Measurements from ENCODE around the gene CST7. TPM values are rescaled to one million over a fixed set of nuclear protein-coding genes. Genes with fewer than 3 reads are reported as not detected.
"Not testable (repeated sequence)": the region's sequence is repeated elsewhere in the genome, so short reads cannot be mapped to it uniquely, and the experiment has no call there.

Gene CST7
- polyA plus RNA-seq, 4 donors: 0.89 to 4.9 (median 2.8) TPM

DNA sequence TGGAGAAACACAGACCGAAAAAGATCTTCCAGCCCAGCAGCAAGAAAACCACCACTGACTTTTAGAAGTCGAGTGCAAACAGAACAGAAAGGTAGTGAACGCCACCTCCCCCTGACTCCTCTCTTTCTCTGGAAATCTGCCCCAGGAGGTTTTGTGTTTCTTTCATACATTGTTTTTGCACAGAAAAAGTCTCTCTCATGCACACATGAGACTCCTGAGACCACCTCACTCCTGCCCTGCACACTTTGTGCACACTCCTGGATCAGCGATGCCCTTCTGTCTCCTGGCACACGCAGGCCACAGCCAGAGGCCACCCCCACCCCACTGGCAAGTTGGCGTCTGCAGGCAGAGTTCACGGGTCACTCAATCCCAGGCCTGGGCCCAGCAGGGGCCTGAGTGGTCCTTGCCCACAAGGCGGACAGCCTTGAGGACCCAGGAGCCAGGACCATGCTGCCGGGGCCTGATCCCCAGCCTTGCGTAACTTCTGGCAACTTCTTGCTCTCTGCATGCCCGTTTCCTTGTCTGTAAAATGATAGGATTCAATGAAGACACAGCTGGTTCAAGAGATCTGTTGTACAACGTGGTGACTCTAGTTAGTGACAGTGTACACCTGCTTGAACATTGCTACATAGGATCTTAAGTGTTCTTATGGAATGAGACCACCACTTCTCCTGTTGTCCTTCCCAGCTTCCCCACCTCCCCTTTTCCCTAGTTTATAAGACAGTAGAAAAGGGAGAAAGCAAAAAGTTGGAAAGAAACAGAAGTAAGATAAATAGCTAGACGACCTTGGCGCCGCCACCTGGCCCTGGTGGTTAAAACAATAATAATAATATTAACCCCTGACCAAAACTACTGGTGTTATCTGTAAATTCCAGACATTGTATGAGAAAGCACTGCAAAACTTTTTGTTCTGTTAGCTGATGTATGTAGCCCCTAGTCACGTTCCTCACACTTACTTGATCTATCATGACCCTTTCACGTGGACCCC is 30.2 kb upstream of the CST7 start:
- H3K9me3 ChIP-seq (ENCODE audit: control insufficient read depth in 2 of 2, insufficient read depth in 1 of 2, low read depth in 1 of 2, low read length in 1 of 2): no peaks in the 10 kb centered on the region
- DNase-seq (no peak), FAIRE-seq (no peak)
- H3K27me3 ChIP-seq (ENCODE audit: control insufficient read depth in 3 of 3, insufficient read depth in 3 of 3, low read length in 3 of 3): peaks cover 0 to 2% (median 0%) of the 10 kb centered on the region in 3 donors
- H3K27ac ChIP-seq (ENCODE audit: low read depth in 1 of 3, low read length in 2 of 3): no peak overlapping the region
- no peaks in the 10 kb centered on the region for H3K4me1 ChIP-seq (ENCODE audit: control insufficient read depth in 3 of 3, insufficient read depth in 2 of 3, low read depth in 1 of 3, low read length in 2 of 3)
- H3K36me3 ChIP-seq (ENCODE audit: control insufficient read depth in 3 of 3, insufficient read depth in 2 of 3, low read depth in 1 of 3, low read length in 3 of 3): no peaks in the 10 kb centered on the region
- WGBS, 3 donors: 47 to 57% (median 55%) methylated on average over 17 of the region's 17 CpGs
- no peak overlapping the region for H3K4me3 ChIP-seq (ENCODE audit: low read depth in 1 of 3, low read length in 3 of 3)

DNA sequence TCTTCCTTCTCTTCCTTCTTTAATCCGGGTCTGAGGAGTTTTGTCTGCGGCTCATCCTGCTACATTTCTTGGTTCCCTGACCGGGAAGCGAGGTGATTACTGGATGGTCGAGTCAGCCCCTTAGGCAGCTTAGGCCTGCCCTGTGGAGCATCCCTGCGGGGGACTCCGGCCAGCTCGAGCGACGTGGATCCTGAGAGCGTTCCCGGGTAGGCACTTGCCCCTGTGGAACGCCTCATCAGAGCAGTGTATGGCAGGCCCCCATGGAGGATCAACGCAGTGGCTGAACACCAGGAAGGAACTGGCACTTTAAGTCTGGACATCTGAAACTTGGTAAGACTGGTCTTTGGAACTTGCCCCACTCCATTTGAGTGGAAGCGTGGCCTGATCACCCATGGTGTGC is 29.4 kb upstream of the CST7 start:
- not testable (repeated sequence) for H3K4me1 ChIP-seq (ENCODE audit: control insufficient read depth in 3 of 3, insufficient read depth in 2 of 3, low read depth in 1 of 3, low read length in 2 of 3); FAIRE-seq; H3K4me3 ChIP-seq (ENCODE audit: low read depth in 1 of 3, low read length in 3 of 3); H3K9me3 ChIP-seq (ENCODE audit: control insufficient read depth in 2 of 2, insufficient read depth in 1 of 2, low read depth in 1 of 2, low read length in 1 of 2); H3K27ac ChIP-seq (ENCODE audit: low read depth in 1 of 3, low read length in 2 of 3); H3K27me3 ChIP-seq (ENCODE audit: control insufficient read depth in 3 of 3, insufficient read depth in 3 of 3, low read length in 3 of 3); H3K36me3 ChIP-seq (ENCODE audit: control insufficient read depth in 3 of 3, insufficient read depth in 2 of 3, low read depth in 1 of 3, low read length in 3 of 3); DNase-seq
- 92 to 93% (median 93%) methylated on average over 15 of the region's 15 CpGs for WGBS, 3 donors

- not testable (repeated sequence) for H3K4me1 ChIP-seq (ENCODE audit: control insufficient read depth in 3 of 3, insufficient read depth in 2 of 3, low read depth in 1 of 3, low read length in 2 of 3); H3K27me3 ChIP-seq (ENCODE audit: control insufficient read depth in 3 of 3, insufficient read depth in 3 of 3, low read length in 3 of 3); H3K36me3 ChIP-seq (ENCODE audit: control insufficient read depth in 3 of 3, insufficient read depth in 2 of 3, low read depth in 1 of 3, low read length in 3 of 3); H3K9me3 ChIP-seq (ENCODE audit: control insufficient read depth in 2 of 2, insufficient read depth in 1 of 2, low read depth in 1 of 2, low read length in 1 of 2); FAIRE-seq; H3K27ac ChIP-seq (ENCODE audit: low read depth in 1 of 3, low read length in 2 of 3); DNase-seq; H3K4me3 ChIP-seq (ENCODE audit: low read depth in 1 of 3, low read length in 3 of 3)
- 62 to 73% (median 70%) methylated on average over 3 of the region's 3 CpGs for WGBS, 3 donors
These were observed 28.4 kb upstream of the CST7 start for GRCh38 chr20:24920706-24921105.

- H3K36me3 ChIP-seq (ENCODE audit: control insufficient read depth in 3 of 3, insufficient read depth in 2 of 3, low read depth in 1 of 3, low read length in 3 of 3); H3K9me3 ChIP-seq (ENCODE audit: control insufficient read depth in 2 of 2, insufficient read depth in 1 of 2, low read depth in 1 of 2, low read length in 1 of 2); DNase-seq; H3K27me3 ChIP-seq (ENCODE audit: control insufficient read depth in 3 of 3, insufficient read depth in 3 of 3, low read length in 3 of 3); H3K27ac ChIP-seq (ENCODE audit: low read depth in 1 of 3, low read length in 2 of 3); FAIRE-seq; H3K4me3 ChIP-seq (ENCODE audit: low read depth in 1 of 3, low read length in 3 of 3): not testable (repeated sequence)
- H3K4me1 ChIP-seq (ENCODE audit: control insufficient read depth in 3 of 3, insufficient read depth in 2 of 3, low read depth in 1 of 3, low read length in 2 of 3): peaks cover 0 to 12% (median 5%) of the 10 kb centered on the region in 3 donors
- WGBS, 3 donors: 84 to 92% (median 85%) methylated on average over 5 of the region's 5 CpGs
These were observed 19.8 kb upstream of the CST7 start for GRCh38 chr20:24929259-24929658.

DNA sequence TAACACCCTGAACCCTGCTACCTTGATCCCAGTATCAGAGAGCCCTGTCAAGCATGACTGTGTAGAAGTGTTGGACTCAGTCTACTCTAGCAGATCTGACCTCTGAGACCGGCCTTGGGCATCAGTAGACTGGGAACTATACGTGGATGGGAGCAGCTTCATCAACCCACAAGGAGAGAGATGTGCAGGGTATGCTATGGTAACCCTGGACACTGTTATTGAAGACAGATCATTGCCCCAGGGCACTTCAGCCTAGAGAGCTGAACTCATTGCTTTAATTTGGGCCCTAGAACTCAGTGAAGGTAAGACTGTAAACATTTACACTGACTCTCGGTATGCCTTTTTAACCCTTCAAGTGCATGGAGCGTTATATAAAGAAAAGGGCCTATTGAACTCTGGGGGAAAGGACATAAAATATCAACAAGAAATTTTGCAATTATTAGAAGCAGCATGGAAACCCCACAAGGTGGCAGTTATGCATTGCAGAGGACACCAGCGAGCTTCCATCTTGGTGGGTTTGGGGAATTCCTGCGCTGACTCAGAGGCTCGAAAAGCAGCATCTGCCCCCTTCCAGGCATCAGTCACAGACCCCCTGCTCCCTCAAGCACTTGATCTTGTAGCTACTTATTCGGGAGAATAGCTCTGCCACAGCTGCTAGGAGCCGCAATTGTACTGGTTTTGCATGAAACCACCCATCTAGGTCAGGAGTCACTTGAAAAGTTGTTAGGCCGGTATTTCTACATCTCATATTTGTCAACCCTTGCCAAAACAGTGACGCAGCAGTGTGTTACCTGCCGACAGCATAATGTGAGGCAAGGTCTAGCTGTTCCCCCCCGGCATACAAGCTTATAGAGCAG is 19.0 kb upstream of the CST7 start:
- Histone ChIP-seq H3K4me1 (ENCODE audit: control insufficient read depth in 3 of 3, insufficient read depth in 2 of 3, low read depth in 1 of 3, low read length in 2 of 3) (peaks cover 0 to 18% (median 5%) of the 10 kb centered on the region in 3 donors), H3K27ac (ENCODE audit: low read depth in 1 of 3, low read length in 2 of 3) (peak overlapping the region in 2 of 3 donors; percentile 43 to 57)
- not testable (repeated sequence) for H3K36me3 ChIP-seq (ENCODE audit: control insufficient read depth in 3 of 3, insufficient read depth in 2 of 3, low read depth in 1 of 3, low read length in 3 of 3); FAIRE-seq; H3K9me3 ChIP-seq (ENCODE audit: control insufficient read depth in 2 of 2, insufficient read depth in 1 of 2, low read depth in 1 of 2, low read length in 1 of 2); H3K27me3 ChIP-seq (ENCODE audit: control insufficient read depth in 3 of 3, insufficient read depth in 3 of 3, low read length in 3 of 3); H3K4me3 ChIP-seq (ENCODE audit: low read depth in 1 of 3, low read length in 3 of 3)
- DNase-seq: peak; percentile 88
- WGBS, 3 donors: 18 to 46% (median 26%) methylated on average over 13 of the region's 13 CpGs

GRCh38 chr20:24930724-24931688 is 18.1 kb upstream of the CST7 start:
- not testable (repeated sequence) for H3K36me3 ChIP-seq (ENCODE audit: control insufficient read depth in 3 of 3, insufficient read depth in 2 of 3, low read depth in 1 of 3, low read length in 3 of 3); FAIRE-seq; H3K9me3 ChIP-seq (ENCODE audit: control insufficient read depth in 2 of 2, insufficient read depth in 1 of 2, low read depth in 1 of 2, low read length in 1 of 2); H3K27me3 ChIP-seq (ENCODE audit: control insufficient read depth in 3 of 3, insufficient read depth in 3 of 3, low read length in 3 of 3)
- peak overlapping the region in 2 of 3 donors; percentile 43 to 57 for H3K27ac ChIP-seq (ENCODE audit: low read depth in 1 of 3, low read length in 2 of 3)
- H3K4me3 ChIP-seq (ENCODE audit: low read depth in 1 of 3, low read length in 3 of 3): peak overlapping the region in 1 of 3 donors; percentile 18
- peaks cover 0 to 18% (median 5%) of the 10 kb centered on the region in 3 donors for H3K4me1 ChIP-seq (ENCODE audit: control insufficient read depth in 3 of 3, insufficient read depth in 2 of 3, low read depth in 1 of 3, low read length in 2 of 3)
- DNase-seq: peak; percentile 20 to 37
- 20 to 61% (median 40%) methylated on average over 15 of the region's 15 CpGs for WGBS, 3 donors

DNA sequence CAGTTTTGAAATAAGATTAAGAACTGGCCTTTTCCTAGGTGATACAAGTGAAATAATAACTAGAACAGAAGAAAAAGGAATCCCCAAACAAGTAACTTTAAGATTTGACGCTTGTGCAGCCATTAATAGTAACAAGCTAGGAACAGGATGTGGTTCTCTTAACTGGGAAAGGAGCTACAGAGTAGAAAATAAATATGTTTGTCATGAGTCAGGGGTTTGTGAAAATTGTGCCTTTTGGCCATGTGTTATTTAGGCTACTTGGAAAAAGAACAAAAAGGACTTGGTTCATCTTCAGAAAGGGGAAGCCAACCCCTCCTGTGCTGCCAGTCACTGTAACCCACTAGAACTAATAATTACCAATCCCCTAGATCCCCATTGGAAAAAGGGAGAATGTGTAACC is 17.2 kb upstream of the CST7 start:
- H3K27ac ChIP-seq (ENCODE audit: low read depth in 1 of 3, low read length in 2 of 3); H3K36me3 ChIP-seq (ENCODE audit: control insufficient read depth in 3 of 3, insufficient read depth in 2 of 3, low read depth in 1 of 3, low read length in 3 of 3); DNase-seq; H3K4me3 ChIP-seq (ENCODE audit: low read depth in 1 of 3, low read length in 3 of 3); H3K27me3 ChIP-seq (ENCODE audit: control insufficient read depth in 3 of 3, insufficient read depth in 3 of 3, low read length in 3 of 3); FAIRE-seq: not testable (repeated sequence)
- WGBS, 3 donors: 55 to 81% (median 57%) methylated on average over 1 of the region's 1 CpG
- peaks cover 0 to 18% (median 5%) of the 10 kb centered on the region in 3 donors for H3K4me1 ChIP-seq (ENCODE audit: control insufficient read depth in 3 of 3, insufficient read depth in 2 of 3, low read depth in 1 of 3, low read length in 2 of 3)
- H3K9me3 ChIP-seq (ENCODE audit: control insufficient read depth in 2 of 2, insufficient read depth in 1 of 2, low read depth in 1 of 2, low read length in 1 of 2): peaks cover 0 to 13% of the 10 kb centered on the region in 2 donors

All from small intestine (tissue), 7 donors.